Measurements from ENCODE around the gene NAPSA.
"Not testable (repeated sequence)": the region's sequence is repeated elsewhere in the genome, so short reads cannot be mapped to it uniquely, and the experiment has no call there.

- not testable (repeated sequence) for TF ChIP-seq CTCF, POLR2A (IDR thresholded peaks at IDR 0.05)
These were observed 28.4 kb downstream of the NAPSA start for GRCh38 chr19:50337031-50337430.

Measured in Peyer's patch (tissue), 4 donors.